HEK293T (cell line): ENCODE measurements around the gene CFAP61.
"Not testable (repeated sequence)": the region's sequence is repeated elsewhere in the genome, so short reads cannot be mapped to it uniquely, and the experiment has no call there.

Experiments used
- CTCF ChIA-PET: fragments of 350-600 bp; formaldehyde crosslinking; extraction: SDS; loops from one replicate; lab custom pipeline; 2021; ENCODE audit warnings: antibody characterized with exemption, inconsistent platforms; lab: Yijun Ruan, JAX
- POLR2A ChIA-PET: fragments of 350-600 bp; formaldehyde crosslinking; extraction: SDS; loops from one replicate; lab custom pipeline; 2020; ENCODE audit warnings: antibody characterized with exemption, inconsistent platforms; lab: Yijun Ruan, JAX
- DNase-seq: peaks from one replicate; pipeline ENCODE4 v3.0.0; 2012; ENCODE audit warnings: mixed read lengths; ENCODE audit errors: extremely low spot score
- ARNT ChIP-seq: fragments of 450-650 bp; IDR thresholded peaks from 2 replicates; pipeline ENCODE4 v1.6.1; 2017; ENCODE audit warnings: mild to moderate bottlenecking
- BHLHE40 ChIP-seq: fragments of 450-650 bp; IDR thresholded peaks from 2 replicates; pipeline ENCODE4 v1.6.1; 2016; ENCODE audit warnings: mild to moderate bottlenecking, moderate library complexity, borderline replicate concordance
- CTBP1 ChIP-seq: fragments of 450-650 bp; IDR thresholded peaks from 2 replicates; pipeline ENCODE4 v1.6.1; 2016; ENCODE audit warnings: borderline replicate concordance
- ELF4 ChIP-seq: fragments of 450-650 bp; IDR thresholded peaks from 2 replicates; pipeline ENCODE4 v1.6.1; 2017; ENCODE audit warnings: antibody characterized with exemption
- FOXA1 ChIP-seq: fragments of 450-650 bp; IDR thresholded peaks from 2 replicates; pipeline ENCODE4 v1.6.1; 2016; ENCODE audit warnings: mild to moderate bottlenecking
- FOXK2 ChIP-seq: fragments of 450-650 bp; IDR thresholded peaks from 2 replicates; pipeline ENCODE4 v1.6.1; 2016; ENCODE audit warnings: mild to moderate bottlenecking
- FOXM1 ChIP-seq: fragments of 450-650 bp; IDR thresholded peaks from 2 replicates; pipeline ENCODE4 v1.6.1; 2017; ENCODE audit warnings: mild to moderate bottlenecking, borderline replicate concordance
- HDGF ChIP-seq: fragments of 450-650 bp; IDR thresholded peaks from 2 replicates; pipeline ENCODE4 v1.6.1; 2017; ENCODE audit warnings: antibody characterized with exemption, borderline replicate concordance
- L3MBTL2 ChIP-seq: fragments of 450-650 bp; conservative IDR thresholded peaks from 2 replicates; pipeline ENCODE4 v1.6.1; 2016; ENCODE audit warnings: mild to moderate bottlenecking
- LEF1 ChIP-seq: fragments of 450-650 bp; IDR thresholded peaks from 2 replicates; pipeline ENCODE4 v1.6.1; 2017; ENCODE audit warnings: mild to moderate bottlenecking, borderline replicate concordance
- NFRKB ChIP-seq: fragments of 450-650 bp; IDR thresholded peaks from 2 replicates; pipeline ENCODE4 v1.6.1; 2016; ENCODE audit warnings: mild to moderate bottlenecking, moderate library complexity
- PKNOX1 ChIP-seq: fragments of 450-650 bp; IDR thresholded peaks from 2 replicates; pipeline ENCODE4 v1.6.1; 2016
- SP1 ChIP-seq: fragments of 450-650 bp; IDR thresholded peaks from 2 replicates; pipeline ENCODE4 v1.6.1; 2017
- SUZ12 ChIP-seq: fragments of 450-650 bp; IDR thresholded peaks from 2 replicates; pipeline ENCODE4 v1.6.1; 2016; ENCODE audit warnings: mild to moderate bottlenecking
- TARDBP ChIP-seq: fragments of 450-650 bp; IDR thresholded peaks from 2 replicates; pipeline ENCODE4 v1.6.1; 2016
- ZNF384 ChIP-seq: fragments of 450-650 bp; IDR thresholded peaks from 2 replicates; pipeline ENCODE4 v1.6.1; 2016

The CFAP61 gene

GRCh38 chr20:20241976-20242375, 189.6 kb downstream of the CFAP61 start:
- ChIA-PET POLR2A (no interaction called here), CTCF (no interaction called here)
- TF ChIP-seq HDGF (no peak), SP1 (no peak), BHLHE40 (no peak)
- DNase-seq, result no peak

DNA sequence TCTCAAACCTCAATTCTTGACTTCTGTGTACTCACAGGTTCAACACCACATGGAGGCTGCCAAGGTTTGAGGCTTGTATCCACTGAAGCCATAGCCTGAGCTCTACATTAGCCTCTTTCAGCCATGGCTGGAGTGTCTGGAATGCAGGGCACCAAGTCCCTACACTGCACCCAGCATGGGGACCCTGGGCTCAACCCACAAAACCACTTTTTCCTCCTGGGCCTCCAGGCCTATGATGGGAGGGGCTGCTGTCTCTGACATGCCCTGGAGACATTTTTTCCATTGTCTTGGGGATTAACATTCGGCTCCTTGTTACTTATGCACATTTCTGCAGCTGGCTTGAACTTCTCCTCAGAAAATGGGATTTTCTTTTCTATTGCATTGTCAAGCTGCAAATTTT, 192.1 kb downstream of the CFAP61 start:
- POLR2A ChIA-PET, DNase-seq, CTCF ChIA-PET: not testable (repeated sequence)

GRCh38 chr20:20246996-20247633, 194.8 kb downstream of the CFAP61 start:
- no peak for DNase-seq
- TF ChIP-seq ZNF384 (no peak), FOXA1 (no peak), BHLHE40 (no peak), SP1 (no peak), ARNT (no peak), TARDBP (no peak), PKNOX1 (no peak)
- POLR2A ChIA-PET, result no interaction called here
- CTCF ChIA-PET, result interaction anchor here (2.2 kb wide), 1 partner anchor 10 kb away, joined by 7 read pairs; no protein-coding TSS in a partner anchor

GRCh38 chr20:20248620-20249200, 196.4 kb downstream of the CFAP61 start:
- DNase-seq, result no peak
- TF ChIP-seq HDGF, result no peak
- TF ChIP-seq ELF4, result no peak
- TF ChIP-seq NFRKB, result no peak
- TF ChIP-seq ARNT, result no peak
- no peak for TF ChIP-seq FOXK2
- no peak for TF ChIP-seq L3MBTL2
- no peak for TF ChIP-seq BHLHE40
- TF ChIP-seq ZNF384, result no peak
- no peak for TF ChIP-seq SUZ12
- no peak for TF ChIP-seq FOXA1
- TF ChIP-seq PKNOX1, result no peak
- no peak for TF ChIP-seq FOXM1
- TF ChIP-seq SP1, result no peak
- no peak for TF ChIP-seq TARDBP
- TF ChIP-seq LEF1, result no peak
- POLR2A ChIA-PET, result no interaction called here
- CTCF ChIA-PET, result no interaction called here

DNA sequence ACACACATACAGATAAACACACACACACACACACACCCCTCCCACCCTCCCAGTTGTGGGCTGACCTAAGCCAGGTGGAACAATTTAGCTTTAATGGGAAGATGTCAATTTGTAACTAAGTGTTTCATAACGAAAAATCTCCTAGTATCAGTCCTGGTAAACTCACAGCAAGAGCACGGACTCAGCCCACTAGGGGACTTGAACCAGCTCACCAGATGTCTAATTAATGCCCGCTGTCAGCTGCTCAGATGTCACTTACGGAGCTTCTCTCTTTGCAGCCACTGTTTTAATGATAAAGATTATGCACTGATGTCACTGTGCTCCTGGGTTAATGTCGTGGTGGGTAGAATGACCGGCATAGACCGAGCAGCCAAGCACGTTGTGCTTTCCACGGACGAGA, 199.0 kb downstream of the CFAP61 start:
- CTCF ChIA-PET, result interaction anchor here (1.7 kb wide), 1 partner anchor 14 kb away, joined by 4 read pairs; no protein-coding TSS in a partner anchor
- TF ChIP-seq NFRKB, result no peak
- TF ChIP-seq HDGF, result no peak
- TF ChIP-seq BHLHE40, result no peak
- no peak for TF ChIP-seq TARDBP
- TF ChIP-seq FOXA1, result no peak
- TF ChIP-seq ELF4, result no peak
- TF ChIP-seq ARNT, result no peak
- TF ChIP-seq CTBP1, result no peak
- no peak for TF ChIP-seq L3MBTL2
- no peak for TF ChIP-seq ZNF384
- no peak for TF ChIP-seq FOXK2
- TF ChIP-seq PKNOX1, result no peak
- TF ChIP-seq SUZ12, result no peak
- TF ChIP-seq FOXM1, result no peak
- no peak for TF ChIP-seq SP1
- no peak for TF ChIP-seq LEF1
- POLR2A ChIA-PET, result no interaction called here
- DNase-seq, result no peak

- POLR2A ChIA-PET, result no interaction called here
- CTCF ChIA-PET, result interaction anchor here (1.7 kb wide), 1 partner anchor 14 kb away, joined by 4 read pairs; no protein-coding TSS in a partner anchor
- no peak for TF ChIP-seq PKNOX1
- no peak for TF ChIP-seq NFRKB
- no peak for TF ChIP-seq FOXK2
- no peak for TF ChIP-seq ARNT
- no peak for TF ChIP-seq LEF1
- TF ChIP-seq L3MBTL2, result no peak
- TF ChIP-seq TARDBP, result no peak
- no peak for TF ChIP-seq FOXA1
- no peak for TF ChIP-seq HDGF
- TF ChIP-seq ELF4, result no peak
- TF ChIP-seq CTBP1, result no peak
- no peak for TF ChIP-seq SP1
- TF ChIP-seq BHLHE40, result no peak
- no peak for TF ChIP-seq ZNF384
- TF ChIP-seq FOXM1, result no peak
- no peak for TF ChIP-seq SUZ12
- no peak for DNase-seq
These were observed 199.5 kb downstream of the CFAP61 start for GRCh38 chr20:20251836-20252235.
